NK-92 treated with Interleukin-12 subunit alpha and Interleukin-12 subunit beta, amount 100 ng/mL, for 24 hours (cell line): ENCODE data around the gene FUT7.

Source experiments
- DNase-seq: peaks from one replicate; lab custom pipeline; 2025; lab: John Stamatoyannopoulos, UW

Gene FUT7, protein sequence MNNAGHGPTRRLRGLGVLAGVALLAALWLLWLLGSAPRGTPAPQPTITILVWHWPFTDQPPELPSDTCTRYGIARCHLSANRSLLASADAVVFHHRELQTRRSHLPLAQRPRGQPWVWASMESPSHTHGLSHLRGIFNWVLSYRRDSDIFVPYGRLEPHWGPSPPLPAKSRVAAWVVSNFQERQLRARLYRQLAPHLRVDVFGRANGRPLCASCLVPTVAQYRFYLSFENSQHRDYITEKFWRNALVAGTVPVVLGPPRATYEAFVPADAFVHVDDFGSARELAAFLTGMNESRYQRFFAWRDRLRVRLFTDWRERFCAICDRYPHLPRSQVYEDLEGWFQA

GRCh38 chr9:137031904-137032640 is at the start of gene FUT7:
Gene FUT7 (minus strand): TSS chr9:137032088. CDS start chr9:137031991, 97 bp downstream.
- DNase-seq: no peak

DNA sequence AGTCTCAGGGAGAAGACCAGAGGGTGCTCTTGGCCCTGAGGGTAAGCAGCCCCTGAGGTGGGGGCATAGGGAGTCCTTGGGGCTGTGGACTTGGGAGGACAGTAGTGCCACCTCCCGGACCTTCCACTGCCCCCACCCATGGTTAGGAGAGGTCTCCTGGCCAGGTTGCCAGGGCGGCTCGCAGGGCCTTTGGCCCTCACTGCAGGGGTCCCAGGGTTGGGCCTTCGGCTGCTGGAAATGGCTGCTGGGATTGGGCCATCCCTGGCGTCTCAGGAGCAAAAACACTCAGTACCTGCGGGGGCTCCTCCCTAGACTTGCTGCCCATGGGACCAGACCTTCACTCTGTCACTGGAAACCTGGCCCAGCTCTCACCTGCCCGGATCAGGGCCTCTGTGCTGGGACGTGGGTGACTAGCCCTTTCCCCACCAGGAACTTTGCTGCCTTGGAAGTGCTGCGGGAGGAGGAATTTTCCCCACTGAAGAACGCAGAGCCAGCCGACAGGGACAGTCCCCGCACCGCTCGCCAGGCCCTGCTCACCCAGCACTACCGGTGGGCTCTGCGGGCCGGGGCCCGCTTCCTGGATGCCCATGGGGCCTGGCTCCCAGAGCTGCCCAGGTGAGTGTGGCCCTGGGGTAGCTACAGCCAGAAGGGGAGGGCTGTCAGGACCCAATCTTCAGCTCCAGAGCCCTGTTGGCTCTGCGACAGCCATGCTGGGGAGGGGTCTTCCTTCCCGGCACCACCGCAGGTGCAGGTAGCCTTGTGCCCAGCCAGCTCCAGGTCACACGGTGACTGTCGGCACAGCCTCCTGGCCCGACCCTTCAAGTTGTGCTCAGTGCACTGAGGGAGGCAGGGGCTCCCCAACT is 48.6 kb upstream of the FUT7 start:
- DNase-seq: no peak

- DNase-seq: no peak
Observed at GRCh38 chr9:137079401-137079787, 47.5 kb upstream of the FUT7 start.

DNA sequence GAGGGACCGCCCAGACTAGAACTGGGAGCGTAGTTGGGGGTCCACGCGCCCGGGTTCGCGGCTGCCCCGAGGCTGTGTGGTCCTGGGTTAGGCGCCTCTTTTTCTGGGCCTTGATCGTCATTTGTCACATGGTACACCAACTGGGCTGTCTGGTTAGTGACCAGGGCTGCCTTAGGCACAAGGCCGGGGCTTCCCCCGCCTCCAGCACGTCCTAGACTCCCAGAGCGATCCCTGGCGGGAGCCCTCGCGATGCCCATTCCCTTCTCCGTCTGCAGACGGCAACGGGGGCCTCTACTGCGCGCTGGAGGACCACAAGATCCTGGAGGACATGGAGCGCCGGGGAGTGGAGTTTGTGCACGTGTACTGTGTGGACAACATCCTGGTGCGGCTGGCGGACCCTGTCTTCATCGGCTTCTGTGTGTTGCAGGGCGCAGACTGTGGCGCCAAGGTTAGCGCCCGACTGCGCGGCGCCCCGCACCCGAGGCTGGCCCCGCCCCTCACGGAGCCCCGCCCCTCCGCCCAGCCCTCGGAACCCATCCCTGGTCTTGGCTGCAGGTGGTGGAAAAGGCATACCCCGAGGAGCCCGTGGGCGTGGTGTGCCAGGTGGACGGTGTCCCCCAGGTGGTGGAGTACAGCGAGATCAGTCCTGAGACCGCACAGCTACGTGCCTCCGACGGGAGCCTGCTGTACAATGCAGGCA is 47.0 kb upstream of the FUT7 start:
- no peak for DNase-seq

- no peak for DNase-seq
Observed at GRCh38 chr9:137077758-137078693, 46.1 kb upstream of the FUT7 start.

DNA sequence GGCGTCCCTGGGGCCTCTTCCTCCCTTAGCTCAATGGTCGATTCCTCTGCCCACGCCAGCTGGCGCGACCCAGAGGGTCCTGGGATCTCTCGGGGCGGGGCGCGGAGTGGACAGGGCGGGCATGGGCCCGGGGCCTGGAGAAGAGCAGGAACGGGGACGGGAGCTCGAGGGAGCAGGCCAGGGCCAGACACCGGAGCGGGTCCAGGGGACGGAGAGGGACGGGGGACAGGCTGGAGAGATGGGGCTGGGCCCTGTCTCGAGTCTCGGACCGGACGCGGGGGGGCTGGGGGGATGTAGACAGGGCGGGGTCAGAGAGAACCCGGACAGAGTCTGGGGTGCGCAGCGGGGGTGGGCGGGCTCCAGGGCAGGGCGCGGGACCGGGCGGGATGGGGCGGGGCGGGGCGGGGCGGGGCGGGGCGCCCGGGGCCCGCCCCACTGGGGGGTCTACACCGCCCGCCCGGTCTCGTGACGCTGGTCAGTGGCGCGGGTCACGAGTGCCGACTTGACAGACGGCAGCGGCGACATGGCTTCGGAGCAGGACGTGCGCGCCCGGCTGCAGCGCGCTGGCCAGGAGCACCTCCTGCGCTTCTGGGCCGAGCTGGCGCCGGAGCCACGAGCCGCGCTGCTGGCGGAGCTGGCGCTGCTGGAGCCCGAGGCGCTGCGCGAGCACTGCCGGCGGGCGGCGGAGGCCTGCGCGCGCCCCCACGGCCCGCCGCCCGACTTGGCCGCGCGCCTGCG is 45.3 kb upstream of the FUT7 start, which contains the start of gene UAP1L1:
Gene UAP1L1, plus strand, starts transcription at position 508 of the 738 bp plus-strand sequence. Its CDS starts 16 bp downstream, at position 524.
- DNase-seq: peak; percentile 62

DNA sequence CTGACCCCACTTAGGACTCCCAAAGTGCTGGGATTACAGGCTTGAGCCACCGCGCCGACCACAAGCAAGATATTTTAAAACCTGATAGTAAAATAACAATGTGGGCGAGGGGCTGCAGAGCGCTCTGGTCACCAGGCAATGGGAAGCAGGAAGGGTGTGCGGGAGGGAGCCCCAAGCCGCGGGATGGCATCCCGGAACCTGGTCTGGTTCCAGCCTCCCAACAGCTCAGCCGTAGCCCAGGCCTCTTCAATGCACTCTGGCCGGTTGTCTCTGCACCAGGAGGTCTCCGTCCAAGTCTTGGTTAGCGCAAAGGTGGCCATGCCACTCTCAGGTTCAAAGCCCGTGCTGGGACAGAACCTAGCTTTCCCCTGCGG is 44.7 kb upstream of the FUT7 start:
- no peak for DNase-seq

DNA sequence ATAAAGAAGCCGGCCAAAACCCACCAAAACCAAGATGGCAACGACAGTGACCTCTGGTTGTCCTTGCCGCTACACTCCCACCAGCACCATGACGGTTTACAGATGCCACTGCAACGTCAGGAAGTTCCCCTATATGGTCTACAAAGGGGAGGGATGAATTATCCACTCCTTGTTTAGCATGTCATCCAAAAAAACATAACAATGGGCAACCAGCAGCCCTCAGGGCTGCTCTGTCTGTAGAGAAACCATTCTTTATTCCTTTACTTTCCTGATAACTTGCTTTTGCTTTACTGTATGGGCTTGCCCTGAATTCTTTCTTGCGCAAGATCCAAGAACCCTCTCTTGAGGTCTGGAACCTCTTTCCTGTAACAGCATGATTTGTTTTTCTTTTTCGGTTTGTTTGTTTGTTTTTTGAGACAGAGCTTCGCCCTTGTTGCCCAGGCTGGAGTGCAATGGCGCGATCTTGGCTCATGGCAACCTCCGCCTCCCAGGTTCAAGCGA is 43.4 kb upstream of the FUT7 start:
- no peak for DNase-seq

DNA sequence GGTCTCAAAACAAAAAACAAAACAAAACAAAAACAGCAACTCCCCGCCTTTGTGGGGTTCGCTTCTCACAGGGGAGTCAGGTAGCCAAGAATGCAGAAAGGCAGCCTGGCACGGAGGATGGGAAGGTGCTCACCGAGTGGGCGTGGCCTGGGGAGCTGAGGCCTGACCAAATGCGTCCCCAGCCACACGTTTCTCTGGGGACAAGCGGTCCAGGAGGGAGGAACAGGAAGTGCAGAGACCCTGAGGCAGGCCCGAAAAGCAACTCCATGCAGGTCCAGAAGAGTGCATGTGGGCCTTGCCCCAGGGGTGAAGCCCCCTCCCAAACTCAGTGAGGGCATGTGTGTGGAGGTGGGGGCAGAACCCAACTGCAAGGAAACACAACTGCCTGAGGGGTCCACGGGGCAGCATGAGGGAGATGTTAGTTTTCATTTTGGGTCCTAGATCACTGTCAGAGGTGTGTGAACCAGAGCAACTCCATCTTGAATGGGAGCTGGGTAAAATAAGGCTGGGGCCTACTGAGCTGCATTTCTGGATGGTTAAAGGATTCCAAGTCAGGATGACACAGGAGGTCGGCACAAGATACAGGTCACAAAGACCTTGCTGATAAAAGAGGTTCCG is 42.9 kb upstream of the FUT7 start:
- no peak for DNase-seq

DNA sequence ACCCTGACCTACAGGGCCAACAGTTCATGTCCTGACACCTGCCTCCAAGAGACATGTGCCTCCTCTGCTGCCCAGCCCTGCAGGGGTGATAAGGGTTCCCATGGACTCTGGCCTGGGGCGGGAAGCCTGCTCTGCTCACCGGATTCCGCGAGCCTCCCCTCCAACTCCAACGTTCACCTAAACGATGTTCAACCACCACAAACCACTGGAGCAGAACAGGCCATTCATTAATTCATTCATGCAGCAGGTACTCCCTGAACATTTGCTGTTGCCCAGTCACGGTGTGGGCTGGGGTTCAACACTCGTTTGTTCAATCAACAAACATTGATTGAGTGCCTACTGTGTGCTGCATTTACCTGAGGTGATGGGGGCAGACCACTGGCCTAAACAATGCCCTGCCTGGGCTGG is 42.1 kb upstream of the FUT7 start:
- no peak for DNase-seq

DNA sequence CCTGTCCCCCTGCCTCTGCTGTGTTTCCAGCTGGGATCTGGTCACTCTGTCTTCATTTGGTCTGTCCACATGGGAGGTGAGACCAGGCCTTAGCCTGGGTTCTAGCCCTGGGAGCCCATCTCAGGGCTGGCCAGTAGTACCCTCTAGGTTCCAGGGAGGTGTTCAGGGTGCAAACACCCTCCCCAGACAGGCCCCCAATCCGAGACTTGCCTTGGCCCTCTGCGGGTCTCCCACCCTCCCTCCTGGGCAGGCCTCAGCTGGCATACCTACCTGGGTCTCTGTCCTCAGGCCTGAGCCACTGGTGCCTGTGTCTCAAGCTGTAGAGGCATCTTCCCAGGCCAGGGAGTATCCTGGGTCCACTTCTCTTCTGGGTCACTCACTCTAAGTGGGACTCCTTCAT is 39.4 kb upstream of the FUT7 start:
- DNase-seq: no peak

DNA sequence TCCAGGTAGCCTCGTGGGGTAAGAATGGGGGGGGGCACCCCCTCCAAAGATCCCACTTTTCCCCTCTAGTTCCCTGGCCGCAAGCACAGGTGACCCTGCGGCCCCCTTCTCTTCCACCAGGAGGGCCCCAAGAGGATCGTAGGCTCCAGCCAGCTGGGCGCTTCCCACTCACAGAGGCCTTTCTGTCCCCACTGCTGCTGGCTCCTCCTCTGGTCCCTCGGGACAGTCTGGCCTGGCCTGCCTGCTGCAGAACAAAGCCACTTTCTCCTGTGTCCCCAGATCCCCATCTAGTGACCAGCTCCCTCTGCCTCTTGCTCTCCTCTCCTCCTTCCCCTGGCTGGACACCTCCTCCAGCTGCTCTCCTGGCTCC is 39.0 kb upstream of the FUT7 start:
- DNase-seq: no peak

DNA sequence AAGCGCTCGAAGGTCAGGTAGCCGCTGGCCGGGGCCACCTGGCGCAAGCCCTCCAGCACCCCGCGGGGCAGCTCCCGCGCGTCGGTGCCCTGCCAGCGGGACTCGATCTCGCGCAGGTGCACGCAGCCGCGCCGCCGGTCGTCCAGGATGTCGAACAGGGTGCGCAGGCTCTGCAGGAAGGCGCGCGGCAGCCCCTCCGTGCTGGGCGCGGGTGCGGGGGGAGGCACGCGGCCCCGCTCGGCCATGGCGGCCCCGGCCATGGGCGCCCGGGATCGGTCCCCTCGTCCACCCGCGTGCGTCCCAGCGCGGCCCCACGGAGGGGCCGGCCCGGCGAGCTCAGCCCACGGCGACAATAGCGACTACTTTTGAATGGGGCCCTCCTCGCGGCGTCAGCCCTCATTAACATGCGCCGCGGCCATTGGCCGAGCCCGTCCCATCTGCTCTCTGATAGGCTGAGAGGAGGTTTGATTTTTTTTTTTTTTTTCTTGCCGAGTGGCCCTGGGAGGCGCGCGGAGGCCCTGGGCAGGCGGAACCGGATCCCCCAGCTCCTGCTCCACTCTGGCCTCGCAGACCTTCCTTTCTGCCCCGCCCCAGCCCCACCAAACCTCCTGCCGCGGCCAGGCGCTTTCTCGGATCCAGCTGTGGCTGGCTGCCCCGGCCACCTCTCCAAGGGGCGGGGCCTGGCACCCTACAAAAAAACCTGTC is 38.5 kb upstream of the FUT7 start, which contains the start of gene SAPCD2:
Gene SAPCD2, minus strand, starts transcription at position 357 of the 705 bp plus-strand sequence. Its CDS starts 97 bp downstream, at position 260.
- DNase-seq: peak; percentile 79

DNA sequence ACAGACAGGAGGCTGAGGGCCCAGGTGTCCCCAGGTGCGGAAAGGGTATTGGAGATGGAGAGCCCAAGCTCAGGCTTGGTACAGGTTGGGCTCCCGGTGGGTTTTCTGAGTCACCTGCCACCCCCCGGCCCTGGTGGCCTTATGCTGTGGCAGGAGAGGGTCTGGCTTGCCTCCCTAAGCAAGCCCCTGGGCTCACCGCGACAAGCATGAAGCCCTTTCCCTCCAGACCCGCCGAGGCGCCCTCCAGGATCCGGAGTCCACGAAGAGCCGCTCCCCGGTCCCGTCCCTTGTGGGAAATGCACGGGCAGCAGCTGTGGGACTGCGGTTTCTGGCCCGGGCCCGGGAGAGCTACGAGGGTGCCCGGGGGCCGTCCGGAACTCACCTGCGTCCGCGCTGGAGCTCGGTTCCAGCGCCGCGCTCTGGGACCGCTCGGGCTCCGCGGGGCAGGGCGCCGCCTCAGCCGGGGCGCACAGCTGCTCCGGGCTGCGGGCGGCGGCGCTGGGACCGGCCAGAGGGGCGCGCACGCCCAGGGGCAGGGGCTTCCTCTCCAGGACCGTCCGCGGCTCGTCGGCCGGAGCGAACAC is 37.7 kb upstream of the FUT7 start:
- no peak for DNase-seq

GRCh38 chr9:137068539-137069507 is 36.9 kb upstream of the FUT7 start:
- DNase-seq: no peak

DNA sequence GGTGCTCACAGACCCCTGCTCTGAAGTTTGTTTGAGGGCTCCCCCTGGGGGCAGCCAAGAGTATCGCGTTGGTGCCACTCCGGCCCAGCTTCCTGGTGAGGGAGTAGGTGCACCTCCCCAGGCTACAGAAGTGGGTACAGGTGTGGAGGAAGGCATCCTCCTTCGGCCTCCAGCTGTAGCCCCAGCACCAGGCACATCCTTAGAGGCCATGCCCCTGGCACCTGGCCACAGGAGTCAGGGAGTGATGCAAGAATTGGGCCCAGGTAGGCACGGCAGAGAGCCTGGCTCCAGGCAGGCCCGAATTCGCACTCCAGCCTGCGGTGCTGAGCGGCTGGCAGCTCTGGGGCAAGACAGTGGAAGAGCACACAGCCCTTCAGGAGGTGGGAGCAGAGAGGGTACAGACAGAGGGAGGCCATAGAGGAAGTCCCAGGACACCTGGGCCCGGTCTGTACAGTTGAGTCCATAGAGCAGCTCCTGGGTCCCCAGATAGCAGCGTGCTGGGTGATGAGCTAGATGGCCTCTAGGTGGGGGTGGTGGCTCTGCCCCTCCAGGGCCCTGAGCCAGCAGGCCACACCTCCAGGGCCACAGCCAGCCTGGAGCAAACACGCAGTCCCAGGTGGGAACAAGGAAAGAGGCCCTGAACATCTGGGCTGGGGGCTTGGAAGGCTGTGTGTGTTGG is 36.1 kb upstream of the FUT7 start:
- DNase-seq: peak; percentile 58
